Measurements from ENCODE around the gene LHFPL3. TPM values are rescaled to one million over a fixed set of nuclear protein-coding genes. Genes with fewer than 3 reads are reported as not detected.
"Not testable (repeated sequence)": the region's sequence is repeated elsewhere in the genome, so short reads cannot be mapped to it uniquely, and the experiment has no call there.

The LHFPL3 gene
- total RNA-seq, 1 experiment from 2014 or later = not detected

DNA sequence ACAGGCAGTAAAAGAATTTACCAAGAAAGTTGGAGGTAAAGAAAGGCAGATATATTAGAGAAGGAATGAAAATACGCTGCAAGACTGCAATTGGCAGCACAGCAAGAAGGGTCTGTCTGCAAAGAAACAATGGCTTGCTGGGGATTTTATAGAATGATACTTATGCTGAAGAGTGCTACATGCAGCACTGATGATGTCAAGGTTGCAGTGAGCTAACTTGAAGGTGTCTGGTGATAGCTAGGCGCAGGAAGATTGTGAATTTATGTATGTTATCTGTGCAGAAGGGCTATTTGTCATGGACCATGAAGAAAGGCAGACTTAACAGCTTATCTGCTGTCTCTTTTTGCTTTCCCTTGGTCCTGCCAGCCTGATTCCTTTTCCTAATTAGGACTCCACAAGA lies 366.3 kb downstream of the LHFPL3 start:
- DNase-seq (ENCODE audit: low read depth) = no peak

DNA sequence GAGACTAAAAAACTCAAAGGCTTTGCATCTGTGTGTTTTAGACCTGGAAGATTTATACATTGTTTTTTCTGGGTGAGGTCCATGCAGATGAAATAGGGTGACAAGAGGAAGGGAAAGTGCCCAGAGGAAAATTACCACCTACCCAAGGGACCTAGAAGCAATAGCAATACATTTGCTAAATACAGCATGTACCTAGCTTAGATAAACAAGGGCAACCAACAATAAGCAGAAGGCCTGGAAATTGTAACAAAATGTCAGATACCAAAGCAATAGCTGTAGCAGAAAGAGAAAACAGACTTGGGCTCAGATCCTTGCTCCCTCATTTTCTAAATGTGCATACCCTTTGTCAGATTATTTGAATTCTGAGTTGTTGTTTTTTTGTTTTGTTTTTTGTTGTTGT lies 367.2 kb downstream of the LHFPL3 start:
- DNase-seq (ENCODE audit: low read depth) = no peak

DNA sequence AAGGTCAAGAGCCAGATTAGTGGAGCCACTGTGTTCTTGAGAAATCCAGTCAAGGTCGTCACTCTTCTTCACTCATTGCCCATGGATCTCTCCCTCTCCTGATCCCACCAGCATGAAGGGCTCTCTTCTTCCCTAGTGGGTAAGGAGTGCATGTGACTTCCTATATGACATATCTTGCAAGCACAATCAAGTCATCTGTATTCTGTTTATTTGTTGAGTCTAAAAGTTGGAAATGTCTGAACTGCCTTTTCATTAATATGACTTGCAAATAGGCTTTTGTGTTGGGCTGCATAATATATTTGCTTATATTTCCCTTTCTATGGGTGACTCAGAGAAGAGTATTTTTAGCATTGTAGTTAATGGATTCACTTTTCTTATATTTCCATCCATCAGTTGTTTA lies 371.9 kb downstream of the LHFPL3 start:
- no peak for DNase-seq (ENCODE audit: low read depth)

GRCh38 chr7:104721027-104721426 lies 392.6 kb downstream of the LHFPL3 start:
- DNase-seq (ENCODE audit: low read depth) = not testable (repeated sequence)

- DNase-seq (ENCODE audit: low read depth) = no peak
Measured at GRCh38 chr7:104723001-104723400, 394.6 kb downstream of the LHFPL3 start.

DNA sequence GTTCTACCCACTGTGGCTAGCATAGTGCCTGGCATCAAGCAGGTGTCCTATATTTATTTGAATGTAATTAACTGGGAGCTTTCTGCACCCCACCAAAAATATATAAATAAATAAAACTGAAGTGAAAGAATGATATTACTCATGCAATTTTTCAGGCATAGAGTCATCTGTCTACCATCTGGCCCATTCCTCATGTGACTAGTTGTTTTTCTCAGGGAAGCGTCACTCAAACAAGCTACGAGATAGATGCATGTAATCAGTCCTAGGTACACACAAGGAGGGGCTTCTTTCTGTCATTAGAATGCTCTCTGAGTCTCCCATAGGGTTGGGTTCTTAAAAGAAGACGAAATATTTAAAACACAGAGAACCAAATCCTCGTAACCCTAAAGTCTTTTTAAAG lies 430.1 kb downstream of the LHFPL3 start:
- DNase-seq (ENCODE audit: low read depth) = peak; percentile 46

- DNase-seq (ENCODE audit: low read depth) = no peak
Measured at GRCh38 chr7:104761892-104762291, 433.5 kb downstream of the LHFPL3 start.

- DNase-seq (ENCODE audit: low read depth) = no peak
Measured at GRCh38 chr7:104767113-104767512, 438.7 kb downstream of the LHFPL3 start.

GRCh38 chr7:104767826-104768536 lies 439.6 kb downstream of the LHFPL3 start:
- DNase-seq (ENCODE audit: low read depth) = no peak

DNA sequence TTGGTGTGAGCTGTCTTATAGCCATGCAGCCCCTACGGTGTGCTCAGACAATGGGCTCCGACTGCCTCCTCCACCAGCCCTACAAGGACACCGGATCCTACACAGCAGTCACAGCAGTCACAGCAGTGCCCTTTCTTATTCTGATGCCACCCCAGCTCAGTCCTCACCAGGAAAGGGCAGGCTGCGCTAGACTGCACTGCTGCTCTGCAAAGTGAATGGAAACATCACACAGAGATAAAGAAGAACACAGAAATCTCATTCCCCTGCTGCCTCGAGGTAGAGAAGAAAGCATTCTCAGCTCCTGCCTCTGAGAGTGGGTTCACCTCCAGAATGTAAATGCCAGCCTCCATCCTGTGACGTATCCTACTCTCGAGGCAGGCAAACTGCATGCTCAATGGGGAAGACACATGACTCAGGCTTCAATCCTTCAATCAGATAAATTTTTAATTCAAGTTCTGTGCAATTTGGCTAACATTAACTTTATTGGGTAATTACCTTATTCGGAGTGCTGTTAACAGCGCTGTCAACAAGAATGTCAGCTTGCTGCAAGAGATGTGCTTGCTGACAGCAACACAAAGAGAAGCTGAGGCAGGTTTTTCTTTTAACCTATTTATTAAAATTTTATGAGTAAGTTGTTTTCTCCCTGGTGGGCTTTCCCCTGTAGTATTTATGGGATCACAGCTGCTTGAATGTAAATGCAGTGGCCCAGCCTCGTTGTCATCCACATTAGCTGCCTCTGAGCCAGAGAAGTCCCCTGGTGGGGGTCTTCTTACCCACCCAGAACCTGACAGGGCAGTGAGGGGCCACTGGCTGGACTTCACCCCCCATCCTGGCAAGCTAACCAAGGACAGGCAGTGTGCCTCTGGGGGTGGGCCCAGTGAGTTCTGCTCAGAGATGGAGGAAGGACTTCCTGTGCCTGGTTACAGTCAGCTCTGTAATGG lies 444.3 kb downstream of the LHFPL3 start:
- DNase-seq (ENCODE audit: low read depth) = no peak

GRCh38 chr7:104773796-104774195 lies 445.4 kb downstream of the LHFPL3 start:
- DNase-seq (ENCODE audit: low read depth) = no peak

DNA sequence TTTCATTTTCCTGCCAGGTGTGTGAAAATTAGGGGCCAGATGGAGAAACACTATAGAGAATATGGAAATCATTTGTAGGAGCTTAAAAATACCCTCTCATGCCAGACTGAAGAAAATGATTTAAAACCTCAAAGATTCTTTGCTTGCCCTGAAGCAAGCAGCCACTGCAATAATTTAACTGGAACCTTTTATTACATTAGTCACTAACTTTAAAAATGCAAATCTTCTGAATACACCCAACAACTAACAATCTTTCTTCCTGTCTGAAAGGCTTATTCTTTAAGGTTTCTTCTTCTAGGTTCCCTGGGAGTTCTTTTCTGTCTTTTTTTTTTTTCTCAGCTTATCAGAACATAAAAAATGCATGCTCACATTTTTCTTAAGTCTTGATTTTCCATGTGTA lies 447.1 kb downstream of the LHFPL3 start:
- no peak for DNase-seq (ENCODE audit: low read depth)

GRCh38 chr7:104777301-104777800 lies 448.9 kb downstream of the LHFPL3 start:
- DNase-seq (ENCODE audit: low read depth) = no peak

GRCh38 chr7:104779888-104780287 lies 451.5 kb downstream of the LHFPL3 start:
- DNase-seq (ENCODE audit: low read depth) = no peak

DNA sequence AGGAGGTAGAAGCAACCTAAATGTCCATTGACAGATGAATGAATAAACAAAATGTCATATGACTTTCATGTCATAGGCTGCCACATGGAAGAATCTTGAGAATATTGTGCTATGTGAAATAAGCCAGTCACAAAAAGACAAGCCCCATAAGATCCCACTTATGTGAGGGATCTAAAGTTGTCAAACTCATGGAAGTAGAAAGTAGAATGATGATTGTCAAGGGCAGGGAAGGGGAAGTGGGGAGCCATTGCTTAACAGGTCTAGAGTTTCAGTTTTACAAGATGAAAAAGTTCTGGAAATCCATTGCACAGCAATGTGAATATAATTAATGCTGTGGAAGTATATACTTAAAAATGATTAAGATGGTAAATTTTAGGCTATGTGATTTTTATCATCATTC lies 456.3 kb downstream of the LHFPL3 start:
- no peak for DNase-seq (ENCODE audit: low read depth)

DNA sequence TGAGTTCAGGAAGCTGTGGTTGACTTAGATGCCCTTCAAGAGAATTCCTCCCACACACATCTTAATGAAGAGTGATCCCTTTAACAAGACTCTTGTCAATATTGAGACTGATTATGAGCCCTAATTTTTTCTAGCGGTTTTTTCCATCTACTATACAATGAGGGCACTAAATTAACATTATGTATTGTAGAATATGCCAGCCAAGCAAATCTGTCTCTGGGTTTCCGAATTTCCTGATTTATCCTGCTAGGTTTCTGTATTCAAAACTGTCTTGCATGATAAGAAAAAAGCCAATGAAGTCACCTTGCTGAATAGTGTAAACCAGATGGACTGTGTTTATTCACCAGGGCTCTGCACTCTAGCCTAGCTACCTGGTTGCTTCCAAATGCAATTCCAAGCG lies 461.4 kb downstream of the LHFPL3 start:
- no peak for DNase-seq (ENCODE audit: low read depth)

DNA sequence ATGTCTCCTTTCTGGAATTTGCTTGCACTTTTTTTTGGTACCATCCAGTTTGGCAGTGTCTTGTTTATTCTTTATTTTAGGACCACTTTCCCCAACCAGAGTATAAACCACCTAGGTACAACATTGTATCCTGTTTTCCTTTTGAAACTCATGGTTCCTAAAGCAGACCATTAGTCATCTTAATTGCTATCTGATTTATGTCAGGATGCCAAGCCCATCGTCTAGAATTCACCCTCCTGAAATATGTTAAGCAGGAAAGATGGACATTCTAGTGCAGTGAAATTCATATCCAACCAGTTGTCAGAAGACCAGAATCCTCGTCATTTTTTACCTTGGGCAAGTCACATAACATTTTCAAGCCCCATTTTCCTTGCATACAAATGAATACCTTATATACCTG lies 462.0 kb downstream of the LHFPL3 start:
- DNase-seq (ENCODE audit: low read depth) = no peak

GRCh38 chr7:104791080-104791479 lies 462.7 kb downstream of the LHFPL3 start:
- peak; percentile 43 for DNase-seq (ENCODE audit: low read depth)

DNA sequence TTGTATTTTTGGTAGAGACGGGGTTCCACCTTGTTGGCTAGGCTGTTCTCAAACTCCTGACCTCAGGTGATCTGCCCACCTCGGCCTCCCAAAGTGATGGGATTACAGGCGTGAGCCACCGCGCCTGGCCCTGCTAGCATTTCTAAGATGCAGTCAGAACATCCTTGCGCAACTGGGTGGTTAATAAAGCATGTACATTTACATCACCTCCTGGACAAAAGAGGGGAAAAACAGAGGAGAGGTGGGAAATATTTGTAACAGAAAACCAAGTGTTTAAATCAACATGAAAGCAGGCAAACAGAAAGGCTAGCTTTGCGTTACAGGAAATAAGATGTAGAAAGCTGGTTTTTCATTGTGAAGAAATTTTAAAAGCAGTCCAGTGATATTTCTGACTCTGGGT lies 464.7 kb downstream of the LHFPL3 start:
- no peak for DNase-seq (ENCODE audit: low read depth)

DNA sequence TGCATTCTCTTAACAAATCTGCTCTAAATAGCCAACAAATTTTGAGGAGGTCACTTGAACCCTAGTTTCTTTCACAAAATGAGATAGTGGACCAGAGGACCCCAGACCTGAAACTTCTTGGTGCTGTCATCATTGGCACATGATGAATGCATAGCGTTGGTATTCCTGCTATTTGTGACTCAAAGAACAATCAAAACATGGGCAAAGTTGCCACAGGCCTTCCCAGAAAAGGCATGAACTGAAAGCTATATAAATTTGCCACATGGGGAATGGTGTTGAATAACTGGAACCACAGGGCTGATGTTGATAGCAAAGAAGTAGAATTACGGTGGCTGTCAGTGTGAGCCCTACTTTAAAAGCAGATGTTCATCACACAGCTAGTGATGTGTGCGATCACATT lies 465.8 kb downstream of the LHFPL3 start:
- peak; percentile 46 for DNase-seq (ENCODE audit: low read depth)

DNA sequence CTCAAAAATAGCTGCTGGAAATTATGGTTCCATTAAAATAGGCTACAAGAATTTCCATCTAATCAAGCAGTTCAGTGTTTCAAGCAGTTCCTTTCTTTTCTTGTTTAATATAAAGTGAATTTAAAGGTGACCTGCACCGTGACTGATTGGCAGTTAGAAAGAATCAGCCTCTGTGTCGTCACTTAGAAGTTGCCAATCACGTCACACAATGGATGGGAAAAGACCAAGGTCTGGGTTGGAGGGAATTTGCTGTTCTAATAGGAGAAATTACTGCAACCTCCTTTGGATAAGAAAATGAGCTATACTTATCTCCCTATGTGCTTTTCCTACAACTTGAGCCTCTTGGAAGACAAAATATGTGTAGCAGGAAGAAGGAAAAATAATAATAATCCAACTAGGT lies 466.2 kb downstream of the LHFPL3 start:
- no peak for DNase-seq (ENCODE audit: low read depth)

DNA sequence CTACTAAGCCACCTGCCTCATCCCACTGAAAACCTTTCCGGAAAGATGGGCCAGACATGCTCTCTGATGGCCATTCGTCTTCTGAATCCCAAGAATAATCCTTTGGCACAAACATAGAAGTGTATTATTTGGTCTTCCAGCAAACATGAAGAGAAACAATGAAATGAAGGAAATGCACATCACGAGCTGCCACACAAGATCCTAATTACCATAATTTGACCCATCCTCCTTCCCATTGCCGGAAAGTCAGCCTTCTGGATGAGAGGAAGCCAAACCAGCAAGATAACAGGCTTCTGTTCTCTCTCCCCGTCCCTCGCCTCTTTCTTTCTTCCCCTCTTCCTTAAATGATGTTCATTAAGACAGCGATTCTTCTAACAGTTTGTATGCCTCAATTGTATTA lies 466.7 kb downstream of the LHFPL3 start:
- no peak for DNase-seq (ENCODE audit: low read depth)
